ENCODE results near the gene TXNDC11. TPM values are rescaled to one million over a fixed set of nuclear protein-coding genes. Genes with fewer than 3 reads are reported as not detected.
A peak's percentile ranks its signal among the peaks of the same experiment; 100 is the strongest.

The TXNDC11 gene
- total and polyA plus RNA-seq, 5 experiments from 2014 or later = 31.8 to 46.8 (median 35.4) TPM

GRCh38 chr16:11692651-11693050 lies 50.0 kb downstream of the TXNDC11 start:
- Mint-ChIP-seq H3K36me3 (peaks cover 0 to 90% (median 12%) of the 10 kb centered on the region in 3 donors), H3K4me3 (no peak overlapping the region)
- POLR2A ChIA-PET = no interaction called here

GRCh38 chr16:11692171-11692570 lies 50.5 kb downstream of the TXNDC11 start:
- ATAC-seq (no peak), DNase-seq (no peak)
- Mint-ChIP-seq H3K27me3 (no peaks in the 10 kb centered on the region), H3K4me3 (no peak overlapping the region), H3K27ac (peak overlapping the region in 2 of 10 donors; percentile 29 to 79), H3K9me3 (no peaks in the 10 kb centered on the region), H3K36me3 (peaks cover 0 to 90% (median 12%) of the 10 kb centered on the region in 3 donors), H3K4me1 (peaks cover 8 to 49% (median 24%) of the 10 kb centered on the region in 4 donors)
- POLR2A ChIA-PET = no interaction called here

More at GRCh38 chr16:11692651-11693050, 50.0 kb downstream of the TXNDC11 start:
- Mint-ChIP-seq H3K27me3 (no peaks in the 10 kb centered on the region), H3K27ac (peak overlapping the region in 5 of 10 donors; percentile 22 to 79 (median 37)), H3K4me1 (peaks cover 7 to 53% (median 26%) of the 10 kb centered on the region in 4 donors), H3K9me3 (no peaks in the 10 kb centered on the region)
- no peak for DNase-seq
- no peak for ATAC-seq

GRCh38 chr16:11691771-11692170 lies 50.9 kb downstream of the TXNDC11 start:
- H3K9me3 Mint-ChIP-seq = no peaks in the 10 kb centered on the region
- H3K27ac Mint-ChIP-seq = peak overlapping the region in 1 of 10 donors; percentile 57
- H3K4me3 Mint-ChIP-seq = no peak overlapping the region
- peaks cover 8 to 46% (median 24%) of the 10 kb centered on the region in 4 donors for H3K4me1 Mint-ChIP-seq
- no peak for DNase-seq
- H3K27me3 Mint-ChIP-seq = no peaks in the 10 kb centered on the region
- POLR2A ChIA-PET = interaction anchor here (2.8 kb wide), 1 partner anchor 22 kb away, joined by 13 read pairs; no protein-coding TSS in a partner anchor
- peaks cover 0 to 90% (median 15%) of the 10 kb centered on the region in 3 donors for H3K36me3 Mint-ChIP-seq
- ATAC-seq = no peak

- POLR2A ChIA-PET = interaction anchor here (2.8 kb wide), 1 partner anchor 21 kb away, joined by 13 read pairs; no protein-coding TSS in a partner anchor
- H3K27ac Mint-ChIP-seq = peak overlapping the region in 1 of 10 donors; percentile 53
- DNase-seq (no peak), ATAC-seq (no peak)
- no peak overlapping the region for H3K4me3 Mint-ChIP-seq
- no peaks in the 10 kb centered on the region for H3K9me3 Mint-ChIP-seq
- peaks cover 8 to 47% (median 21%) of the 10 kb centered on the region in 4 donors for H3K4me1 Mint-ChIP-seq
- H3K27me3 Mint-ChIP-seq = no peaks in the 10 kb centered on the region
- H3K36me3 Mint-ChIP-seq = peaks cover 0 to 90% (median 21%) of the 10 kb centered on the region in 3 donors
Observed at GRCh38 chr16:11691235-11691634, 51.4 kb downstream of the TXNDC11 start.

GRCh38 chr16:11689031-11689840 lies 53.4 kb downstream of the TXNDC11 start:
- no peaks in the 10 kb centered on the region for H3K9me3 Mint-ChIP-seq
- POLR2A ChIA-PET = interaction anchor here (0.7 to 2.8 kb wide), 5 partner anchors 9 to 102 kb away, joined by 3 to 13 read pairs (median 3); partner anchors contain the start of gene TXNDC11
- DNase-seq = no peak
- peak; percentile 33 to 39 for ATAC-seq
- peaks cover 0 to 90% (median 28%) of the 10 kb centered on the region in 3 donors for H3K36me3 Mint-ChIP-seq
- H3K27ac Mint-ChIP-seq = peak overlapping the region in 7 of 10 donors; percentile 19 to 82 (median 43)
- H3K4me3 Mint-ChIP-seq = peak overlapping the region in 4 of 10 donors; percentile 13 to 58 (median 23)
- H3K4me1 Mint-ChIP-seq = peaks cover 4 to 53% (median 17%) of the 10 kb centered on the region in 4 donors
- H3K27me3 Mint-ChIP-seq = no peaks in the 10 kb centered on the region

- no peak overlapping the region for H3K4me3 Mint-ChIP-seq
- DNase-seq (no peak), ATAC-seq (no peak)
- H3K4me1 Mint-ChIP-seq = peaks cover 4 to 60% (median 18%) of the 10 kb centered on the region in 4 donors
- H3K27ac Mint-ChIP-seq = peak overlapping the region in 3 of 10 donors; percentile 5 to 82 (median 66)
- H3K27me3 Mint-ChIP-seq = no peaks in the 10 kb centered on the region
- H3K9me3 Mint-ChIP-seq = no peaks in the 10 kb centered on the region
- H3K36me3 Mint-ChIP-seq = peaks cover 0 to 90% (median 30%) of the 10 kb centered on the region in 3 donors
- POLR2A ChIA-PET = interaction anchor here (0.7 to 1.5 kb wide), 3 partner anchors 8 to 103 kb away, joined by 3 to 7 read pairs (median 3); no protein-coding TSS in a partner anchor
Observed at GRCh38 chr16:11688520-11688886, 54.2 kb downstream of the TXNDC11 start.

GRCh38 chr16:11687601-11688519 lies 54.8 kb downstream of the TXNDC11 start:
- POLR2A ChIA-PET = interaction anchor here (1.2 to 1.5 kb wide), 2 partner anchors 7 to 54 kb away, joined by 3 to 7 read pairs; no protein-coding TSS in a partner anchor
- Mint-ChIP-seq H3K4me3 (no peak overlapping the region), H3K9me3 (no peaks in the 10 kb centered on the region), H3K36me3 (peaks cover 0 to 90% (median 30%) of the 10 kb centered on the region in 3 donors), H3K27me3 (no peaks in the 10 kb centered on the region), H3K4me1 (peaks cover 4 to 66% (median 20%) of the 10 kb centered on the region in 4 donors), H3K27ac (peak overlapping the region in 6 of 10 donors; percentile 8 to 82 (median 58))
- DNase-seq = no peak
- ATAC-seq = no peak

GRCh38 chr16:11686713-11687380 lies 55.8 kb downstream of the TXNDC11 start:
- POLR2A ChIA-PET = no interaction called here
- no peaks in the 10 kb centered on the region for H3K9me3 Mint-ChIP-seq
- H3K27ac Mint-ChIP-seq = peak overlapping the region in 5 of 10 donors; percentile 8 to 72 (median 58)
- H3K4me1 Mint-ChIP-seq = peaks cover 4 to 75% (median 30%) of the 10 kb centered on the region in 4 donors
- H3K36me3 Mint-ChIP-seq = peaks cover 0 to 85% (median 28%) of the 10 kb centered on the region in 3 donors
- H3K4me3 Mint-ChIP-seq = no peak overlapping the region
- ATAC-seq = no peak
- no peaks in the 10 kb centered on the region for H3K27me3 Mint-ChIP-seq
- DNase-seq = no peak

GRCh38 chr16:11685844-11686618 lies 56.6 kb downstream of the TXNDC11 start:
- no peaks in the 10 kb centered on the region for H3K27me3 Mint-ChIP-seq
- no peak overlapping the region for H3K4me3 Mint-ChIP-seq
- H3K27ac Mint-ChIP-seq = peak overlapping the region in 6 of 10 donors; percentile 8 to 69 (median 24)
- POLR2A ChIA-PET = no interaction called here
- no peak for ATAC-seq
- peaks cover 0 to 78% (median 24%) of the 10 kb centered on the region in 3 donors for H3K36me3 Mint-ChIP-seq
- H3K9me3 Mint-ChIP-seq = no peaks in the 10 kb centered on the region
- peaks cover 11 to 78% (median 37%) of the 10 kb centered on the region in 4 donors for H3K4me1 Mint-ChIP-seq
- no peak for DNase-seq

- no peak for DNase-seq
- Mint-ChIP-seq H3K4me1 (peaks cover 16 to 79% (median 42%) of the 10 kb centered on the region in 4 donors), H3K27ac (peak overlapping the region in 6 of 10 donors; percentile 22 to 78 (median 36)), H3K27me3 (no peaks in the 10 kb centered on the region), H3K4me3 (no peak overlapping the region), H3K36me3 (peaks cover 0 to 73% (median 20%) of the 10 kb centered on the region in 3 donors), H3K9me3 (no peaks in the 10 kb centered on the region)
- POLR2A ChIA-PET = no interaction called here
- ATAC-seq = no peak
Observed at GRCh38 chr16:11684231-11685025, 58.2 kb downstream of the TXNDC11 start.
